NCI-H2196 (cell line): ENCODE measurements around the gene BYSL.

Experiments
- DNase-seq: peaks from one replicate; lab custom pipeline; 2025; ENCODE audit not compliant: unreplicated experiment; lab: John Stamatoyannopoulos, UW

Gene BYSL

GRCh38 chr6:41974281-41974825 lies 53.1 kb downstream of the BYSL start:
- no peak for DNase-seq

- no peak for DNase-seq
These were observed 54.0 kb downstream of the BYSL start for GRCh38 chr6:41975276-41975675.

- DNase-seq, result no peak
These were observed 55.6 kb downstream of the BYSL start for GRCh38 chr6:41976794-41977484.
